Naive thymus-derived CD8-positive, alpha-beta T cell (primary cell): ENCODE results near the gene VCP. TPM values are rescaled to one million over a fixed set of nuclear protein-coding genes. Genes with fewer than 3 reads are reported as not detected.

Source experiments
- ATAC-seq, 2 donors: fragments of 150-1000 bp; cut with Tn5 transposase in 1 of 2; sonication (Bioruptor Pico), chemical (Tn5 transposase) in 1 of 2; 1 replicate in 1 of 2; 2 replicates in 1 of 2; pipeline ENCODE4 v1.10.0; 2021; ENCODE audit warnings: mild to moderate bottlenecking in 2 of 2, moderate library complexity in 2 of 2
- POLR2A ChIA-PET: fragments of 350-600 bp; sonication (Branson Sonifier 250); formaldehyde crosslinking; loops from one replicate; lab custom pipeline; 2021; ENCODE audit warnings: antibody characterized with exemption; lab: Charles Lee
- DNase-seq, 10 donors: peaks; one replicate each; pipeline versions ENCODE4 v3.0.0 to v3.0.0-alpha.2; 2020 to 2022
- H3K27ac Mint-ChIP-seq, 10 donors: one replicate each; pipeline ENCODE4 v1.8.0; 2020 to 2022; ENCODE audit warnings: mild to moderate bottlenecking in 10 of 10, mixed read lengths in 10 of 10, moderate library complexity in 4 of 10, inconsistent platforms in 1 of 10
- H3K27me3 Mint-ChIP-seq, 5 donors: one replicate each; pipeline ENCODE4 v1.8.0; 2021 to 2022; ENCODE audit warnings: mixed read lengths in 5 of 5
- H3K36me3 Mint-ChIP-seq, 3 donors: one replicate each; pipeline ENCODE4 v1.8.0; 2020 to 2022; ENCODE audit warnings: mixed read lengths in 3 of 3, mild to moderate bottlenecking in 2 of 3, inconsistent platforms in 1 of 3
- H3K4me1 Mint-ChIP-seq, 4 donors: one replicate each; pipeline ENCODE4 v1.8.0; 2021 to 2022; ENCODE audit warnings: mixed read lengths in 4 of 4
- H3K4me3 Mint-ChIP-seq, 10 donors: one replicate each; pipeline ENCODE4 v1.8.0; 2020 to 2022; ENCODE audit warnings: mild to moderate bottlenecking in 10 of 10, mixed read lengths in 10 of 10, moderate library complexity in 6 of 10, inconsistent platforms in 1 of 10
- H3K9me3 Mint-ChIP-seq, 9 donors: one replicate each; pipeline ENCODE4 v1.8.0; 2020 to 2022; ENCODE audit warnings: mixed read lengths in 9 of 9, mild to moderate bottlenecking in 3 of 9, inconsistent platforms in 1 of 9, moderate library complexity in 1 of 9
- polyA plus RNA-seq, 3 donors: library from polyadenylated mRNA; unstranded; fragments of 300-500 nt; fragmentation: Illumina TruSeq; gene quantifications; one replicate each; pipeline ENCODE4 v1.2.3, GENCODE V29; 2021
- total RNA-seq, 8 experiments: library from RNA in 2 of 8; stranded (reverse) in 2 of 8; gene quantifications; one replicate each; pipeline ENCODE4 v1.2.3 and lab custom pipeline; 2021 to 2026

Gene VCP
- total and polyA plus RNA-seq, 5 experiments from 2014 or later, result 136 to 177 (median 152) TPM

- no peaks in the 10 kb centered on the region for H3K9me3 Mint-ChIP-seq
- H3K4me1 Mint-ChIP-seq, result peaks cover 20 to 44% (median 34%) of the 10 kb centered on the region in 4 donors
- DNase-seq, result no peak
- peak in 1 of 2 donors; percentile 13 for ATAC-seq
- peak overlapping the region; percentile 88 to 97 (median 93) for H3K4me3 Mint-ChIP-seq
- POLR2A ChIA-PET, result interaction anchor here (0.9 to 4.4 kb wide), 5 partner anchors 9 to 30 kb away, joined by 3 to 30 read pairs (median 28); partner anchors contain the start of genes ATOSB, FANCG and VCP
- peak overlapping the region; percentile 95 to 100 (median 99) for H3K27ac Mint-ChIP-seq
- H3K27me3 Mint-ChIP-seq, result no peaks in the 10 kb centered on the region
- peaks cover 0 to 41% (median 11%) of the 10 kb centered on the region in 3 donors for H3K36me3 Mint-ChIP-seq
These were observed 30.0 kb upstream of the VCP start for GRCh38 chr9:35102465-35102768.

- Mint-ChIP-seq H3K27ac (peak overlapping the region in 5 of 10 donors; percentile 22 to 81 (median 47)), H3K36me3 (peaks cover 0 to 44% (median 5%) of the 10 kb centered on the region in 3 donors), H3K9me3 (no peaks in the 10 kb centered on the region), H3K4me1 (peaks cover 23 to 64% (median 50%) of the 10 kb centered on the region in 4 donors), H3K4me3 (peak overlapping the region in 5 of 10 donors; percentile 11 to 77 (median 50)), H3K27me3 (no peaks in the 10 kb centered on the region)
- ATAC-seq, result no peak
- DNase-seq, result no peak
- POLR2A ChIA-PET, result interaction anchor here (0.6 to 4.8 kb wide), 5 partner anchors 14 to 592 kb away, joined by 3 to 52 read pairs (median 3); partner anchors contain the start of genes FANCG and VCP
These were observed 25.1 kb upstream of the VCP start for GRCh38 chr9:35097573-35097972.

GRCh38 chr9:35096035-35096849 lies 23.8 kb upstream of the VCP start, which contains the start of gene PIGO:
Gene PIGO (minus strand): TSS chr9:35096591. CDS start chr9:35095565, 1,026 bp downstream.
- Mint-ChIP-seq H3K9me3 (no peaks in the 10 kb centered on the region), H3K27me3 (no peaks in the 10 kb centered on the region), H3K36me3 (peaks cover 0 to 56% (median 8%) of the 10 kb centered on the region in 3 donors), H3K4me1 (peaks cover 18 to 51% (median 37%) of the 10 kb centered on the region in 4 donors), H3K27ac (peak within 1 kb of the TSS; percentile 86 to 98 (median 95)), H3K4me3 (peak within 1 kb of the TSS; percentile 83 to 93 (median 87))
- DNase-seq (peak; percentile 83 to 94 (median 88)), ATAC-seq (peak; percentile 90 to 92)
- POLR2A ChIA-PET, result interaction anchor here (0.8 to 4.8 kb wide), 8 partner anchors 9 to 508 kb away, joined by 3 to 52 read pairs (median 6); partner anchors contain the start of genes DNAJB5, FANCG and VCP

- ATAC-seq (no peak), DNase-seq (no peak)
- POLR2A ChIA-PET, result interaction anchor here (1.6 to 3.3 kb wide), 2 partner anchors 12 to 19 kb away, joined by 6 to 23 read pairs; partner anchors contain the start of genes FANCG and VCP
- Mint-ChIP-seq H3K27ac (no peak overlapping the region), H3K9me3 (no peaks in the 10 kb centered on the region), H3K36me3 (peaks cover 0 to 70% (median 6%) of the 10 kb centered on the region in 3 donors), H3K4me1 (peaks cover 11 to 36% (median 26%) of the 10 kb centered on the region in 4 donors), H3K27me3 (no peaks in the 10 kb centered on the region), H3K4me3 (no peak overlapping the region)
These were observed 19.1 kb upstream of the VCP start for GRCh38 chr9:35091536-35091935.

- POLR2A ChIA-PET, result no interaction called here
- H3K4me3 Mint-ChIP-seq, result no peak overlapping the region
- H3K27me3 Mint-ChIP-seq, result no peaks in the 10 kb centered on the region
- H3K27ac Mint-ChIP-seq, result peak overlapping the region in 1 of 10 donors; percentile 65
- peaks cover 0 to 71% (median 6%) of the 10 kb centered on the region in 3 donors for H3K36me3 Mint-ChIP-seq
- ATAC-seq (no peak), DNase-seq (no peak)
- H3K4me1 Mint-ChIP-seq, result peaks cover under 1 to 17% (median 9%) of the 10 kb centered on the region in 4 donors
- no peaks in the 10 kb centered on the region for H3K9me3 Mint-ChIP-seq
These were observed 17.0 kb upstream of the VCP start for GRCh38 chr9:35089434-35089833.

- H3K4me3 Mint-ChIP-seq, result no peak overlapping the region
- peaks cover 1 to 4% (median 3%) of the 10 kb centered on the region in 4 donors for H3K4me1 Mint-ChIP-seq
- ATAC-seq (no peak), DNase-seq (no peak)
- POLR2A ChIA-PET, result interaction anchor here (0.6 to 1.0 kb wide), 2 partner anchors 10 to 13 kb away, joined by 3 to 6 read pairs; partner anchors contain the start of gene VCP
- no peaks in the 10 kb centered on the region for H3K9me3 Mint-ChIP-seq
- no peaks in the 10 kb centered on the region for H3K27me3 Mint-ChIP-seq
- H3K27ac Mint-ChIP-seq, result no peak overlapping the region
- peaks cover 0 to 33% (median 2%) of the 10 kb centered on the region in 3 donors for H3K36me3 Mint-ChIP-seq
These were observed 12.7 kb upstream of the VCP start for GRCh38 chr9:35085078-35085477.

GRCh38 chr9:35079426-35080341 lies 7.3 kb upstream of the VCP start, which contains the start of gene FANCG:
Gene FANCG (minus strand): TSS chr9:35079942. CDS start chr9:35079524, 418 bp downstream.
- H3K9me3 Mint-ChIP-seq, result no peaks in the 10 kb centered on the region
- ATAC-seq, result peak; percentile 94
- POLR2A ChIA-PET, result interaction anchor here (0.6 to 8.4 kb wide), 16 partner anchors 8 to 570 kb away, joined by 3 to 52 read pairs (median 5); partner anchors contain the start of genes ATOSB, PIGO, STOML2 and UNC13B

GRCh38 chr9:35079041-35079425 lies 6.6 kb upstream of the VCP start:
- Mint-ChIP-seq H3K27me3 (no peaks in the 10 kb centered on the region), H3K9me3 (no peaks in the 10 kb centered on the region), H3K4me1 (peaks cover 13 to 29% (median 20%) of the 10 kb centered on the region in 4 donors), H3K27ac (peak overlapping the region in 7 of 10 donors; percentile 24 to 90 (median 51)), H3K36me3 (no peaks in the 10 kb centered on the region), H3K4me3 (peak overlapping the region; percentile 90 to 96 (median 95))
- ATAC-seq (no peak), DNase-seq (no peak)
- POLR2A ChIA-PET, result interaction anchor here (0.6 to 8.4 kb wide), 9 partner anchors 7 to 146 kb away, joined by 3 to 52 read pairs (median 9); partner anchors contain the start of genes ATOSB, PIGO, STOML2 and VCP

More at GRCh38 chr9:35079426-35080341, 7.3 kb upstream of the VCP start, which contains the start of gene FANCG:
- no peaks in the 10 kb centered on the region for H3K36me3 Mint-ChIP-seq
- H3K4me3 Mint-ChIP-seq, result peak within 1 kb of the TSS; percentile 90 to 96 (median 95)
- H3K4me1 Mint-ChIP-seq, result peaks cover 13 to 29% (median 20%) of the 10 kb centered on the region in 4 donors
- DNase-seq, result peak; percentile 58 to 83 (median 72)
- H3K27me3 Mint-ChIP-seq, result no peaks in the 10 kb centered on the region
- H3K27ac Mint-ChIP-seq, result peak within 1 kb of the TSS; percentile 75 to 95 (median 90)

GRCh38 chr9:35078066-35078465 lies 5.6 kb upstream of the VCP start:
- DNase-seq (no peak), ATAC-seq (no peak)
- Mint-ChIP-seq H3K9me3 (no peaks in the 10 kb centered on the region), H3K27ac (peak overlapping the region in 2 of 10 donors; percentile 39 to 51), H3K36me3 (peaks cover 0 to 3% (median 0%) of the 10 kb centered on the region in 3 donors), H3K4me1 (peaks cover 13 to 31% (median 22%) of the 10 kb centered on the region in 4 donors), H3K4me3 (peak overlapping the region in 9 of 10 donors; percentile 69 to 96 (median 94)), H3K27me3 (no peaks in the 10 kb centered on the region)
- POLR2A ChIA-PET, result interaction anchor here (0.7 to 8.4 kb wide), 2 partner anchors 11 to 18 kb away, joined by 3 to 52 read pairs; partner anchors contain the start of gene PIGO

- Mint-ChIP-seq H3K4me3 (peak overlapping the region in 1 of 10 donors; percentile 56), H3K36me3 (peaks cover 0 to 3% (median 0%) of the 10 kb centered on the region in 3 donors), H3K9me3 (no peaks in the 10 kb centered on the region), H3K27me3 (no peaks in the 10 kb centered on the region), H3K4me1 (peaks cover 15 to 36% (median 28%) of the 10 kb centered on the region in 4 donors), H3K27ac (no peak overlapping the region)
- ATAC-seq (no peak), DNase-seq (no peak)
- POLR2A ChIA-PET, result interaction anchor here (8.4 kb wide), 1 partner anchor 19 kb away, joined by 52 read pairs; the partner anchor contains the start of gene PIGO
These were observed 4.4 kb upstream of the VCP start for GRCh38 chr9:35076848-35077247.

- Mint-ChIP-seq H3K9me3 (no peaks in the 10 kb centered on the region), H3K4me3 (no peak overlapping the region), H3K36me3 (peaks cover 0 to 6% (median 0%) of the 10 kb centered on the region in 3 donors), H3K27ac (peak overlapping the region in 1 of 10 donors; percentile 48), H3K4me1 (peaks cover 22 to 49% (median 39%) of the 10 kb centered on the region in 4 donors), H3K27me3 (no peaks in the 10 kb centered on the region)
- DNase-seq, result no peak
- no peak for ATAC-seq
- POLR2A ChIA-PET, result interaction anchor here (8.4 kb wide), 1 partner anchor 21 kb away, joined by 52 read pairs; the partner anchor contains the start of gene PIGO
These were observed 2.9 kb upstream of the VCP start for GRCh38 chr9:35075358-35075757.
